ENCODE measurements around the gene RPUSD4.
A peak's percentile ranks its signal among the peaks of the same experiment; 100 is the strongest.

Gene RPUSD4

DNA sequence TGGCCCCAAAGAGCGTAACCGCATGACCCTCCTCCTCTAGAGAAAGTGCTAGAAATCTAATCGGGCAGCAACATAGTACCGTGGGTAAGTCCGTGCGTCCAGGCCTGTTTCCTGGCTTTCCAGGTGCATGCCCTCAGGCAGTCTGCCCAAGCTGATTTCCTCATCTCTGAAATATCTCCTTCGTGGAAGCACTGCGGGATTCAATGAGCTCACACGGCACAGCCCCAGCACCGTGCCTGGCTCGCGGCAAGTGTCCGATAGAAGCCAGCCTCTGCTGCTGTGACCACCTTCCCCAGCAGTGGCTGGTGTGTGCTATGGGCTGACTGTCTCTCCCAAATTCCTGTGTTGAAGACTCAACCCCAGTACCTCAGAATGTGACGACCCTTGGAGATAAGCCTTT is 20.7 kb downstream of the RPUSD4 start:
- Histone ChIP-seq H2AK5ac (ENCODE audit: low read length) (no peak overlapping the region), H3K4ac (ENCODE audit: low read depth, low read length) (no peak overlapping the region), H3K4me2 (ENCODE audit: low read length) (no peak overlapping the region), H2BK120ac (ENCODE audit: insufficient read depth, low read length, poor library complexity) (no peak overlapping the region), H2AFZ (ENCODE audit: insufficient read depth, low read length, poor library complexity) (no peak overlapping the region), H4K91ac (ENCODE audit: low read depth, low read length) (peak overlapping the region; percentile 67), H2BK5ac (ENCODE audit: low read depth, low read length, poor library complexity) (peak overlapping the region; percentile 18), H3K4me1 (ENCODE audit: control insufficient read depth in 1 of 2, insufficient read depth in 2 of 2, low read length in 2 of 2) (peaks cover 21 to 28% of the 10 kb centered on the region in 2 experiments), H3K9me3 (ENCODE audit: insufficient read depth, low read depth, low read length) (no peaks in the 10 kb centered on the region), H2BK12ac (ENCODE audit: low read length) (peak overlapping the region; percentile 39), H3K36me3 (ENCODE audit: control insufficient read depth in 1 of 2, insufficient read depth in 2 of 2, low read length in 2 of 2) (peaks cover 10% of the 10 kb centered on the region in 2 experiments), H3K14ac (ENCODE audit: low read length) (peak overlapping the region; percentile 14), H3K4me3 (ENCODE audit: low read depth, low read length) (no peak overlapping the region), H3K9ac (ENCODE audit: low read length) (no peak overlapping the region), H3K18ac (ENCODE audit: low read length) (peak overlapping the region; percentile 27), H3K27ac (ENCODE audit: low read depth, low read length) (peak overlapping the region; percentile 16), H3K79me1 (ENCODE audit: low read length) (peaks cover 16% of the 10 kb centered on the region), H3K79me2 (ENCODE audit: control insufficient read depth, insufficient read depth, low read length, poor library complexity) (no peaks in the 10 kb centered on the region), H4K8ac (ENCODE audit: low read depth, low read length) (peak overlapping the region; percentile 34), H3K27me3 (ENCODE audit: insufficient read depth, low read length) (no peaks in the 10 kb centered on the region), H3K23ac (ENCODE audit: low read length) (no peak overlapping the region), H4K12ac (ENCODE audit: low read depth, low read length) (no peak overlapping the region)
- no CpG with 5 or more reads among the region's 14 CpGs for WGBS (ENCODE audit: extremely low coverage, insufficient coverage, insufficient read length)
- peak; percentile 85 to 93 for DNase-seq

- Histone ChIP-seq H2AK5ac (ENCODE audit: low read length) (no peak overlapping the region), H3K79me1 (ENCODE audit: low read length) (peaks cover 16% of the 10 kb centered on the region)
- WGBS (ENCODE audit: extremely low coverage, insufficient coverage, insufficient read length) = no CpG with 5 or more reads among the region's 22 CpGs
Observed at GRCh38 chr11:126189109-126189929, 22.1 kb downstream of the RPUSD4 start.

DNA sequence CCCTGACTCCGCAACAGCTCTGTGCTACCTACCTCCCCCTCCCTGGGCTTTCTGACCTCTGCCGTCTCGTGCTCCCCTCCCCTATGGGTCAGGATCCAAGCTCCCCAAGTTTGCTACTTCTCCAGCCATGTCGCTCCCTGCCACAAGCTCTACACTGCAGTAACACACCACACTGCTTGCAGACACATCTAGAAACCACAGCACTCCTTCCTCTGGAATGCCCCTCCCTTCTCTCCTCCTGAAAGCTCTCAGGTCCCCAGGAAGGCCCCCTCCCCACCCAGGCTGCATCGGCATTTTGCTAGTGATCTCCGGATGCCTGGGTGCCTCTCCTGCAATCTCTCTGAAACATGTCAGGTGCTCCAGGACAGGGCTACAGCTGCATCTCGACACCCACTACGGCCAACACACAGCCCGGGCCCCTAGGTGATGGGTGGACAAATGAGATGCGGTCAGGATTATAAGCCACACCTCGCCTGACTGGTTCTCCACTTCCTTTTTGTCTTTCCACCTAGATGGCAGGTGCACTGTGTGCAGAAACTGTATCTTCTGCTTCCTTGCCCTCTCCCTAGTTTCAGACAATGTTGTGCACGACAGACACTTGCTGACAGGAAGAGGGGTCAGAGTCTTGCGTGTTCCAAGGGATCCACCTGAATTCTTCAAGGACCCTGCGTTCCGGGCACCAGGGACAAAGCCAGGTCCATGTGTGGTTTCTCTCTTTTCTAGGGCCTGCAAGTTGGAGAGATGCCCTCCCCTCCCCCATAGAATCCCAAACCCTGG is 22.9 kb downstream of the RPUSD4 start:
- no CpG with 5 or more reads among the region's 15 CpGs for WGBS (ENCODE audit: extremely low coverage, insufficient coverage, insufficient read length)

More at GRCh38 chr11:126189109-126189929, 22.1 kb downstream of the RPUSD4 start:
- Histone ChIP-seq H3K23ac (ENCODE audit: low read length) (no peak overlapping the region), H3K4ac (ENCODE audit: low read depth, low read length) (no peak overlapping the region), H2BK5ac (ENCODE audit: low read depth, low read length, poor library complexity) (no peak overlapping the region), H2BK120ac (ENCODE audit: insufficient read depth, low read length, poor library complexity) (no peak overlapping the region), H3K18ac (ENCODE audit: low read length) (no peak overlapping the region), H3K27me3 (ENCODE audit: insufficient read depth, low read length) (no peaks in the 10 kb centered on the region), H3K36me3 (ENCODE audit: control insufficient read depth in 1 of 2, insufficient read depth in 2 of 2, low read length in 2 of 2) (peaks cover 7 to 12% of the 10 kb centered on the region in 2 experiments), H3K14ac (ENCODE audit: low read length) (no peak overlapping the region), H2AFZ (ENCODE audit: insufficient read depth, low read length, poor library complexity) (no peak overlapping the region), H4K8ac (ENCODE audit: low read depth, low read length) (no peak overlapping the region), H3K9me3 (ENCODE audit: insufficient read depth, low read depth, low read length) (no peaks in the 10 kb centered on the region), H3K9ac (ENCODE audit: low read length) (no peak overlapping the region), H3K79me2 (ENCODE audit: control insufficient read depth, insufficient read depth, low read length, poor library complexity) (no peaks in the 10 kb centered on the region), H3K4me3 (ENCODE audit: low read depth, low read length) (no peak overlapping the region), H4K91ac (ENCODE audit: low read depth, low read length) (no peak overlapping the region), H3K4me2 (ENCODE audit: low read length) (no peak overlapping the region), H3K4me1 (ENCODE audit: control insufficient read depth in 1 of 2, insufficient read depth in 2 of 2, low read length in 2 of 2) (peaks cover 21 to 31% of the 10 kb centered on the region in 2 experiments), H4K12ac (ENCODE audit: low read depth, low read length) (no peak overlapping the region), H2BK12ac (ENCODE audit: low read length) (no peak overlapping the region), H3K27ac (ENCODE audit: low read depth, low read length) (no peak overlapping the region)
- DNase-seq = no peak

DNA sequence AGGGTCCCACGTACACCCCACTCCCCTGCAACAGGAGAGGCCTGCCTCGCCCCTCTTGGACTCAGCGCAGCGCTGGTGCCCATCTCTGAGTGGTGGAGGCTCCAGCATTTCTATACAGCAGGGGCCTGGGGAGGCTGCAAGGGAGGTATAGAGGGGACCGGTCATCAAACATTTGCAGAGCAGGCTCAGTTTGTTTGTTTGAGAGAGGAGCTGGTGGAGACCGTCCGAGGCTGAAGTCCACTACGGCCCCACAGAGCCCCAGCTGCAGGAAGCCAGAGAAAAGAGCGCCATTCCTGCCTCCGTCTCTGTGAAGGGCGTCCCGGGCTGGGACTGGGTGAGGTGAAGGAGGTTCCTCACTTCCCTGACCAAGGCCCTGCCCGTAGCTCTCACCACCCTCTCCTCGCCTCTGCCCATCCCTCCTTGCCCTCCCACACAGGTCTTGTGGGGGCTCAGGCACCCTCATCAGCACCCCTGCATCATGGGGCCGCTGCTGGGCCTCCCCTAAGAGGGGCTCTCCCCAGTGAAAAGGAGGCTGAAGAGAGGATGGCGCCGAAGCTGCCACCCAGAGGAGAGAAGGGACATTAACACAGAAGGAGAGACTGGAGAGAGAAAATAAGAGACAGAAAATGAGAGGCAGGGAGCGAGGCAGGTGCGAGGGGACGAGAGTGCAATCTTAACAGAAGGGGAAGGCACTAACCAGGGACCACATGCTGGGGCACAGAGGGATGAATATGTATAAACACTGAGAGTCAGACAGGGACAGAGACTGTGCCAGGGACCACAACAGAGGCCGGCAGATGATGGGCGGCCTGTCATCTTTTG is 24.5 kb downstream of the RPUSD4 start:
- no peaks in the 10 kb centered on the region for H3K79me2 ChIP-seq (ENCODE audit: control insufficient read depth, insufficient read depth, low read length, poor library complexity)
- no peak overlapping the region for H2BK12ac ChIP-seq (ENCODE audit: low read length)
- H3K4me3 ChIP-seq (ENCODE audit: low read depth, low read length) = no peak overlapping the region
- no peak overlapping the region for H3K4ac ChIP-seq (ENCODE audit: low read depth, low read length)
- H3K9me3 ChIP-seq (ENCODE audit: insufficient read depth, low read depth, low read length) = no peaks in the 10 kb centered on the region
- peaks cover 15 to 23% of the 10 kb centered on the region in 2 experiments for H3K4me1 ChIP-seq (ENCODE audit: control insufficient read depth in 1 of 2, insufficient read depth in 2 of 2, low read length in 2 of 2)
- no peak overlapping the region for H3K18ac ChIP-seq (ENCODE audit: low read length)
- H3K27me3 ChIP-seq (ENCODE audit: insufficient read depth, low read length) = no peaks in the 10 kb centered on the region
- H3K9ac ChIP-seq (ENCODE audit: low read length) = no peak overlapping the region
- WGBS (ENCODE audit: extremely low coverage, insufficient coverage, insufficient read length) = no CpG with 5 or more reads among the region's 22 CpGs
- H3K36me3 ChIP-seq (ENCODE audit: control insufficient read depth in 1 of 2, insufficient read depth in 2 of 2, low read length in 2 of 2) = peaks cover 0 to 3% of the 10 kb centered on the region in 2 experiments
- H3K23ac ChIP-seq (ENCODE audit: low read length) = no peak overlapping the region
- no peak overlapping the region for H3K14ac ChIP-seq (ENCODE audit: low read length)
- H3K4me2 ChIP-seq (ENCODE audit: low read length) = no peak overlapping the region
- H2AK5ac ChIP-seq (ENCODE audit: low read length) = no peak overlapping the region
- peak overlapping the region; percentile 0 for H4K91ac ChIP-seq (ENCODE audit: low read depth, low read length)
- no peak overlapping the region for H2BK5ac ChIP-seq (ENCODE audit: low read depth, low read length, poor library complexity)
- H4K8ac ChIP-seq (ENCODE audit: low read depth, low read length) = no peak overlapping the region
- no peak overlapping the region for H4K12ac ChIP-seq (ENCODE audit: low read depth, low read length)
- peaks cover 10% of the 10 kb centered on the region for H3K79me1 ChIP-seq (ENCODE audit: low read length)
- H2BK120ac ChIP-seq (ENCODE audit: insufficient read depth, low read length, poor library complexity) = no peak overlapping the region
- H3K27ac ChIP-seq (ENCODE audit: low read depth, low read length) = no peak overlapping the region
- no peak for DNase-seq
- no peak overlapping the region for H2AFZ ChIP-seq (ENCODE audit: insufficient read depth, low read length, poor library complexity)

More for the DNA sequence above, 22.9 kb downstream of the RPUSD4 start:
- peaks cover 7 to 12% of the 10 kb centered on the region in 2 experiments for H3K36me3 ChIP-seq (ENCODE audit: control insufficient read depth in 1 of 2, insufficient read depth in 2 of 2, low read length in 2 of 2)
- no peak overlapping the region for H2BK120ac ChIP-seq (ENCODE audit: insufficient read depth, low read length, poor library complexity)
- H3K27ac ChIP-seq (ENCODE audit: low read depth, low read length) = no peak overlapping the region
- no peak overlapping the region for H3K18ac ChIP-seq (ENCODE audit: low read length)
- no peaks in the 10 kb centered on the region for H3K27me3 ChIP-seq (ENCODE audit: insufficient read depth, low read length)
- H2BK12ac ChIP-seq (ENCODE audit: low read length) = no peak overlapping the region
- no peak overlapping the region for H4K8ac ChIP-seq (ENCODE audit: low read depth, low read length)
- H3K9ac ChIP-seq (ENCODE audit: low read length) = no peak overlapping the region
- no peak overlapping the region for H3K14ac ChIP-seq (ENCODE audit: low read length)
- no peak overlapping the region for H4K91ac ChIP-seq (ENCODE audit: low read depth, low read length)
- no peak overlapping the region for H3K23ac ChIP-seq (ENCODE audit: low read length)
- H2AK5ac ChIP-seq (ENCODE audit: low read length) = no peak overlapping the region
- no peak overlapping the region for H4K12ac ChIP-seq (ENCODE audit: low read depth, low read length)
- H3K4me1 ChIP-seq (ENCODE audit: control insufficient read depth in 1 of 2, insufficient read depth in 2 of 2, low read length in 2 of 2) = peaks cover 21 to 31% of the 10 kb centered on the region in 2 experiments
- H3K4me2 ChIP-seq (ENCODE audit: low read length) = no peak overlapping the region
- no peak overlapping the region for H2AFZ ChIP-seq (ENCODE audit: insufficient read depth, low read length, poor library complexity)
- H3K4me3 ChIP-seq (ENCODE audit: low read depth, low read length) = no peak overlapping the region
- H3K9me3 ChIP-seq (ENCODE audit: insufficient read depth, low read depth, low read length) = no peaks in the 10 kb centered on the region
- H2BK5ac ChIP-seq (ENCODE audit: low read depth, low read length, poor library complexity) = no peak overlapping the region
- no peak overlapping the region for H3K4ac ChIP-seq (ENCODE audit: low read depth, low read length)
- no peak for DNase-seq
- no peaks in the 10 kb centered on the region for H3K79me2 ChIP-seq (ENCODE audit: control insufficient read depth, insufficient read depth, low read length, poor library complexity)
- peaks cover 16% of the 10 kb centered on the region for H3K79me1 ChIP-seq (ENCODE audit: low read length)

Measured in trophoblast cell (in vitro differentiated cells and primary cell).